WERI-Rb-1 (cell line): Measurements from ENCODE around the gene TCF7.
A peak's percentile ranks its signal among the peaks of the same experiment; 100 is the strongest.

Experiments used
- DNase-seq: peaks from one replicate; pipeline ENCODE4 v3.0.0-alpha.2; 2020
- H3K27ac ChIP-seq: fragments of 250-450 bp; sonication (Bioruptor Pico); 2 replicates; pipeline ENCODE4 v1.5.1; 2020; ENCODE audit warnings: mild to moderate bottlenecking, moderate library complexity
- H3K27me3 ChIP-seq: fragments of 250-450 bp; sonication (Bioruptor Pico); 2 replicates; pipeline ENCODE4 v1.5.1; 2021; ENCODE audit warnings: mild to moderate bottlenecking, low read depth, moderate library complexity; ENCODE audit not compliant: insufficient read depth, severe bottlenecking
- H3K36me3 ChIP-seq: fragments of 250-450 bp; sonication (Bioruptor Pico); 2 replicates; pipeline ENCODE4 v1.5.1; 2020; ENCODE audit warnings: mild to moderate bottlenecking, moderate library complexity
- H3K4me3 ChIP-seq: 2 replicates; pipeline ENCODE4 v1.5.1; 2011; ENCODE audit warnings: low read depth, mild to moderate bottlenecking, control low read depth, low read length
- H3K9me3 ChIP-seq: fragments of 250-450 bp; sonication (Bioruptor Pico); 2 replicates; pipeline ENCODE4 v1.5.1; 2021; ENCODE audit warnings: mild to moderate bottlenecking, moderate library complexity; ENCODE audit not compliant: severe bottlenecking
- CTCF ChIP-seq: IDR thresholded peaks from 2 replicates; pipeline ENCODE4 v1.5.1; 2011; ENCODE audit warnings: low read depth, mild to moderate bottlenecking, control low read depth, inconsistent platforms, low read length

The TCF7 gene

DNA sequence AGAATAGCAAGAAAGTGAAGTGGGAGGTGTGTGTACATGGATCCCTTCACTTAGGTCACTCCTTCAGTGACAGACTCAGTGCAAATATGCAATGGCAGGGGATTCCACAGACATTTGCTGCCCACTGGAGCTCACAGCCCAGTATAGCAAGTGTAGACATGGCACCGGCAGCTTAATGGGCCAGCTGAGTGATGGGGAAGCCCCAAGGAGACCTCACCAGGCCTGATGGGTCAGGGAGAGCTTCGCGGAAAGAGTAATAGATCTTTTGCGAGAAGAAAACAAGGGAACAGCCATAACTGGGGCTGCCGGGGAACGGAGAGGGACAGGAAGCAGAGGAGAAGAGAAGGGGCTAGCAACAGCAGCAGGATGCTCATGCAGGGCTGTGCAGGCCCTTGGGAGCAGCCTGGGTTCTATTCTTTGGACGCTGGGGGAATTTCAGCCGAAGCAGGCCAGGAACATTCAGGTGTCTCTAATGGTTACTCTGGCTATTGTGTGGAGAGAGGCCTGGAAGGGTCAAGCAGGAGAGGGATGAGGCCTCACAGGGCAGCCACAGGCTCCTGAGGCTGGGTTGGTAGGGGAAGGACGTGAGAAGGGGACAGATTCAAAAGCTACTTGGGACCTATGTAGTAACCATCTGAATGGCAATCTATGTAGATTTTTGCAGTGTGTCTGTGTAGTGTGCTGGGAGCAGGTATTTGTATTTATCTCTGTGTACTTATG is 27.0 kb downstream of the TCF7 start:
- no peak overlapping the region for H3K27ac ChIP-seq
- no peak overlapping the region for H3K4me3 ChIP-seq
- TF ChIP-seq CTCF, result 0 out of 2 replicates have a peak, but pooled peaks have one; percentile 7
- no peaks in the 10 kb centered on the region for H3K9me3 ChIP-seq
- H3K27me3 ChIP-seq, result no peaks in the 10 kb centered on the region
- H3K36me3 ChIP-seq, result peaks cover 68% of the 10 kb centered on the region
- no peak for DNase-seq

- TF ChIP-seq CTCF, result no peak
Observed at GRCh38 chr5:134142052-134142451, 27.6 kb downstream of the TCF7 start.

GRCh38 chr5:134142806-134143205 is 28.3 kb downstream of the TCF7 start:
- H3K36me3 ChIP-seq, result peaks cover 76% of the 10 kb centered on the region
- no peak overlapping the region for H3K4me3 ChIP-seq
- H3K9me3 ChIP-seq, result no peaks in the 10 kb centered on the region
- H3K27ac ChIP-seq, result no peak overlapping the region
- peak; percentile 3 for DNase-seq
- H3K27me3 ChIP-seq, result no peaks in the 10 kb centered on the region
- no peak for TF ChIP-seq CTCF

More at GRCh38 chr5:134142052-134142451, 27.6 kb downstream of the TCF7 start:
- Histone ChIP-seq H3K36me3 (peaks cover 70% of the 10 kb centered on the region), H3K4me3 (no peak overlapping the region), H3K9me3 (no peaks in the 10 kb centered on the region), H3K27ac (no peak overlapping the region), H3K27me3 (no peaks in the 10 kb centered on the region)
- DNase-seq, result peak; percentile 4

- no peak overlapping the region for H3K4me3 ChIP-seq
- peaks cover 80% of the 10 kb centered on the region for H3K36me3 ChIP-seq
- H3K27ac ChIP-seq, result no peak overlapping the region
- peak; percentile 3 for DNase-seq
- no peaks in the 10 kb centered on the region for H3K9me3 ChIP-seq
- H3K27me3 ChIP-seq, result no peaks in the 10 kb centered on the region
- TF ChIP-seq CTCF, result no peak
Observed at GRCh38 chr5:134143431-134143830, 28.9 kb downstream of the TCF7 start.

- no peak for TF ChIP-seq CTCF
- Histone ChIP-seq H3K4me3 (no peak overlapping the region), H3K27ac (no peak overlapping the region), H3K36me3 (peaks cover 85% of the 10 kb centered on the region), H3K9me3 (no peaks in the 10 kb centered on the region), H3K27me3 (no peaks in the 10 kb centered on the region)
- peak; percentile 4 for DNase-seq
Observed at GRCh38 chr5:134143944-134144941, 29.8 kb downstream of the TCF7 start.
